HL-60 (cell line): ENCODE measurements around the gene ADSS1.

Source experiments
- CTCF ChIP-seq: IDR thresholded peaks from one replicate; pipeline ENCODE4 v1.5.1; 2011; ENCODE audit warnings: low read length, control low read depth, inconsistent platforms; ENCODE audit not compliant: insufficient read depth
- POLR2AphosphoS5 ChIP-seq: IDR thresholded peaks from 2 replicates; pipeline ENCODE4 v1.6.1; 2012; ENCODE audit warnings: low read depth

- no peak for TF ChIP-seq CTCF
- TF ChIP-seq POLR2AphosphoS5 = no peak
These were observed 31.6 kb upstream of the ADSS1 start for GRCh38 chr14:104692261-104692938.
